ENCODE measurements around the gene SH3BGRL3.
"Not testable (repeated sequence)": the region's sequence is repeated elsewhere in the genome, so short reads cannot be mapped to it uniquely, and the experiment has no call there.

The SH3BGRL3 gene

GRCh38 chr1:26279456-26280332 lies at the start of gene SH3BGRL3:
SH3BGRL3 (plus strand) TSS chr1:26280086; CDS start chr1:26280156, 70 bp downstream.
- TF ChIP-seq CTCF (IDR thresholded peaks at IDR 0.05; ENCODE audit: low read depth, low read length), result peak; percentile 35; the same call in 1 of the 2 replicates

GRCh38 chr1:26230682-26231081 lies 49.2 kb upstream of the SH3BGRL3 start:
- not testable (repeated sequence) for H3K4me3 ChIP-seq (ENCODE audit: low read depth, low read length)

More at GRCh38 chr1:26279456-26280332, at the start of gene SH3BGRL3:
- peak within 1 kb of the TSS; percentile 92 for H3K4me3 ChIP-seq (ENCODE audit: low read depth, low read length)

GRCh38 chr1:26233903-26234643 lies 45.8 kb upstream of the SH3BGRL3 start, which contains the start of gene CEP85:
CEP85 (plus strand) TSS chr1:26234200; CDS start chr1:26239784, 5,584 bp downstream.
- peak within 1 kb of the TSS; percentile 86 for H3K4me3 ChIP-seq (ENCODE audit: low read depth, low read length)
- TF ChIP-seq CTCF (IDR thresholded peaks at IDR 0.05; ENCODE audit: low read depth, low read length), result peak; percentile 67

- H3K4me3 ChIP-seq (ENCODE audit: low read depth, low read length), result peak overlapping the region; percentile 86
- TF ChIP-seq CTCF (IDR thresholded peaks at IDR 0.05; ENCODE audit: low read depth, low read length), result no peak
These were observed 45.1 kb upstream of the SH3BGRL3 start for GRCh38 chr1:26234644-26235370.

GRCh38 chr1:26237230-26237966 lies 42.5 kb upstream of the SH3BGRL3 start:
- H3K4me3 ChIP-seq (ENCODE audit: low read depth, low read length), result 0 out of 2 replicates have a peak overlapping the region, but pooled peaks have one; percentile 9
- no peak for TF ChIP-seq CTCF (IDR thresholded peaks at IDR 0.05; ENCODE audit: low read depth, low read length)

GRCh38 chr1:26239936-26240335 lies 40.0 kb upstream of the SH3BGRL3 start:
- H3K4me3 ChIP-seq (ENCODE audit: low read depth, low read length), result no peak overlapping the region
- TF ChIP-seq CTCF (IDR thresholded peaks at IDR 0.05; ENCODE audit: low read depth, low read length), result no peak

GRCh38 chr1:26252718-26253117 lies 27.2 kb upstream of the SH3BGRL3 start:
- TF ChIP-seq CTCF (IDR thresholded peaks at IDR 0.05; ENCODE audit: low read depth, low read length), result no peak

More at GRCh38 chr1:26252718-26253117, 27.2 kb upstream of the SH3BGRL3 start:
- no peak overlapping the region for H3K4me3 ChIP-seq (ENCODE audit: low read depth, low read length)

Measured in WI38 (cell line).